ENCODE measurements around the gene ANKRD18B.
"Not testable (repeated sequence)": the region's sequence is repeated elsewhere in the genome, so short reads cannot be mapped to it uniquely, and the experiment has no call there.

DNA sequence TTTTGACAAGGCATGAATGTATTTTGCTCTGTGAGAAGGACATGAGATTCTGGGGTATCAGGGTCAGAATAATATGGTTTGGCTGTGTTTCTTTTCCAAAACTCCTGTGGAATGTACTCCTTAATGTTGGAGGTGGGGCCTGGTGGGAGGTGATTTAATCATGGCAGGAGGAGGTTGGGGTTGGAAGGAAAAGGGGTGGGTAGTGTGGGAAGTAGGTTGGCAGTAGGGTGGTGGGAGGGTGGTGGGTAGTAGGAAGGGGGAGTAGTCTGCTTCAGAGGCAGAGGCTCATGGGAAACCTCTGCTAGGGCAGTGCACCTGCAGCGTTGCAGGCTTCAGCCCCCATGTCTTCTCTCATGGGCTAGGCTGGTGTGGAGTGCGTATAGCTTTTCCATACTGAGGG lies 72.9 kb downstream of the ANKRD18B start:
- TF ChIP-seq, protein P1, sequence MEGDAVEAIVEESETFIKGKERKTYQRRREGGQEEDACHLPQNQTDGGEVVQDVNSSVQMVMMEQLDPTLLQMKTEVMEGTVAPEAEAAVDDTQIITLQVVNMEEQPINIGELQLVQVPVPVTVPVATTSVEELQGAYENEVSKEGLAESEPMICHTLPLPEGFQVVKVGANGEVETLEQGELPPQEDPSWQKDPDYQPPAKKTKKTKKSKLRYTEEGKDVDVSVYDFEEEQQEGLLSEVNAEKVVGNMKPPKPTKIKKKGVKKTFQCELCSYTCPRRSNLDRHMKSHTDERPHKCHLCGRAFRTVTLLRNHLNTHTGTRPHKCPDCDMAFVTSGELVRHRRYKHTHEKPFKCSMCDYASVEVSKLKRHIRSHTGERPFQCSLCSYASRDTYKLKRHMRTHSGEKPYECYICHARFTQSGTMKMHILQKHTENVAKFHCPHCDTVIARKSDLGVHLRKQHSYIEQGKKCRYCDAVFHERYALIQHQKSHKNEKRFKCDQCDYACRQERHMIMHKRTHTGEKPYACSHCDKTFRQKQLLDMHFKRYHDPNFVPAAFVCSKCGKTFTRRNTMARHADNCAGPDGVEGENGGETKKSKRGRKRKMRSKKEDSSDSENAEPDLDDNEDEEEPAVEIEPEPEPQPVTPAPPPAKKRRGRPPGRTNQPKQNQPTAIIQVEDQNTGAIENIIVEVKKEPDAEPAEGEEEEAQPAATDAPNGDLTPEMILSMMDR (IDR thresholded peaks at IDR 0.05; ENCODE audit: low read length) = not testable (repeated sequence)
- not testable (repeated sequence) for TF ChIP-seq EZH2 (IDR thresholded peaks at IDR 0.05; ENCODE audit: borderline replicate concordance, low read length)
